HG03135 (cell line): ENCODE measurements around the gene SLC25A22.

Source experiments
- ATAC-seq: cut with Tn5 transposase; IDR thresholded peaks from one replicate; pipeline ENCODE4 v1.9.1; 2021; ENCODE audit warnings: mild to moderate bottlenecking, moderate library complexity; ENCODE audit not compliant: unreplicated experiment

SLC25A22 gene

GRCh38 chr11:804599-804964 is 6.5 kb upstream of the SLC25A22 start:
- no peak for ATAC-seq

DNA sequence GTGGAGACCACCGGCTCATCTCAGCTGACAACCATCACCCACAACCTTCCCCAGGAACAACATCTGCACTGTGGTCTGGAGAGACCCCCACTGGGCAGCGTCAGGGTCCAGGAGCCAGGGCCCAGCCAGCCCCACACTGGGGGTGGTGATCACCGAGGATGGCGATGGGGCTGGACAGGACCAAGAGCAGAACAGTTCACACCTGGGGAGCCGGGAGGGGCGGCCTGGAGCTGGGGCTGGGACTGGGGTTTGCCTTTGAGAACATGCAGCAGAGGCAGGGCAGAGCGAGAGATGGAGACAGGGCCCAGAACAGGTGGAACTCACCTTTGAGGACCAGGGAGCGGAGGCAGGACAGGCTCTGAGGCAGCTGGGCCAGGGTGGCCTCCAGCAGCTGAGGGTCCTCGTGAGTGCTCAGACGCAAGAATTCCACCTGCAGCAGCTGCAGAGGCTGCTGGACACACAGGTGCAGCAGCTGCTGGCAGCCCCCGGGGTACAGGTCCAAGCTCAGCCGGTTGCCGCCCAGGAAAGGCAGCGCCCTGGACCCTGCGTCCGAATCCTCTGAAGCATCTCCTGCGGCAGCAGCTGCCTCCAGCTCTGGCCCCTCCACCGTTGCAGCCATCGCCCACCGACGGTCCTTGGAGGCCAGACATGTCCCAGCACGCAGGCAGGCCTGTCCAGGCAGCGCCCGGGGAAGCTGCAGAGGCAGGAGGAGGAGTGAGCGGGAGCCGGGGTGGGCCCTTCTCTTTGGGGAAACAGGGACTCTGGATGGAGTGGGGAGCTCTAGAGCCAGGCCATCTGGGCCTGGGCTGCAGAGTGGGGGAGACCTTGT is 5.9 kb upstream of the SLC25A22 start:
- ATAC-seq = no peak

- no peak for ATAC-seq
Measured at GRCh38 chr11:803467-803742, 5.3 kb upstream of the SLC25A22 start.

GRCh38 chr11:802693-803466 is 4.8 kb upstream of the SLC25A22 start:
- no peak for ATAC-seq

GRCh38 chr11:802018-802617 is 4.0 kb upstream of the SLC25A22 start:
- ATAC-seq = no peak

- ATAC-seq = no peak
Measured at GRCh38 chr11:801097-801780, 3.2 kb upstream of the SLC25A22 start.

DNA sequence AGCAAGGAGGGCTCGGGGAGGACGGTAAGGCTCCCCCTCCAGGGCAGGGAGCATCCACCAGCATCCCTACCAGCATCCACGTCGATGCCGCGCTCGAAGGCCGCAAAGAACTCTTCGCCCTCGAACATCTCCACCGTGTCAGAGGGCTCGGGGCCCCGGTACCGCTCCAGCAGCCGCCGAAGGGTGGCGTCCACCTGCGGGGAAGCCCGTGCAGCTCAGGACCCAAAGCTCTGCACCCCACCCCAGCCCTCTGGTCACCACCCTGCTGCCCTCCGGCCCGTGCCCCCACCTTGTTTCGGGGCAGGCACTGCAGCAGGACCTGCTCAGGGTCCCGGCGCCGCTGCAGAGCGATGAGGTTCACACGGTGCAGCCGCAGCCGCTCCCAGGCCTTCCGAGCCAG is 2.4 kb upstream of the SLC25A22 start:
- ATAC-seq = no peak

- ATAC-seq = no peak
Measured at GRCh38 chr11:799641-800316, 1.7 kb upstream of the SLC25A22 start.

DNA sequence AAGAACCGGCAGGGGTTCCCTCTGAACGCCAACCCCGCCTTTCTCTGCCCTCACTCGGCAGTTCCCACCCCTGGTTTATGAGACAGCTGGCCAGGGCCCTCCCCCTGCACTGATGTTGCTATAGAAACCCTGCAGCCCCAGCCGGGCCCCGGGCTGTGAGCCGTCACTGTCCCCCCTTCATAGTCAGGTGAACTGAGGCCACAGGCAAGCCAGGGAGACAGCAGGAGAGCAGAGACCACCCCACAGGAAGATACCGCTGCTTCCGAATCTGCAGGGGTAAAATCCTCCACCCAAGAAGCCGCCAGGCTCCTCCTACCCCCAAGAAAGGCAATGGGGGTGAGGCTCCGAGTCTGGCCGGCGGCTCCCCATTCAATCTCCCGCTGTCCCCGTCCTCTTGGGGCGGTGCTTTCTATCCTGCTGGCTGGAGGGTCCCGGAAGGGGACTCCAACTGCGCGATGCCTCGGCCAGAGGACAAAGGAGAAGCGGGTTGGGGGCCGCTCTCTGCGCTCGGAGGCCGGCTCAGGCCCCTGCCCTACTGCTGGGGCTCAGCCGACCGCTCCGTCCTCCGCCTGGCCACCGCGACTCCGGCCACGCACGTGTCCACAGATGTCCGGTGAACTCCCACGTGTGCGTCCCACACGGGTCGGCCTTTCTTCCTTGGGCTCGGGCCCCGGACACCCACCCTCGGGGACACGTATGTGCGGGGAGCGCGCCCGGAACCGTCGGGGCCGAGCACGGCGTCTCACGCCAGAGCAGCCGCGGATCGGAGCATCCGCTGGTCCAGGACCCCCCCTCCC is 587 bp downstream of the SLC25A22 start:
- peak; percentile 40 for ATAC-seq

GRCh38 chr11:796565-797295 is 1.4 kb downstream of the SLC25A22 start:
- ATAC-seq = no peak

- ATAC-seq = no peak
Measured at GRCh38 chr11:795634-796564, 2.2 kb downstream of the SLC25A22 start.

GRCh38 chr11:794766-795633 is 3.1 kb downstream of the SLC25A22 start:
- ATAC-seq = no peak

DNA sequence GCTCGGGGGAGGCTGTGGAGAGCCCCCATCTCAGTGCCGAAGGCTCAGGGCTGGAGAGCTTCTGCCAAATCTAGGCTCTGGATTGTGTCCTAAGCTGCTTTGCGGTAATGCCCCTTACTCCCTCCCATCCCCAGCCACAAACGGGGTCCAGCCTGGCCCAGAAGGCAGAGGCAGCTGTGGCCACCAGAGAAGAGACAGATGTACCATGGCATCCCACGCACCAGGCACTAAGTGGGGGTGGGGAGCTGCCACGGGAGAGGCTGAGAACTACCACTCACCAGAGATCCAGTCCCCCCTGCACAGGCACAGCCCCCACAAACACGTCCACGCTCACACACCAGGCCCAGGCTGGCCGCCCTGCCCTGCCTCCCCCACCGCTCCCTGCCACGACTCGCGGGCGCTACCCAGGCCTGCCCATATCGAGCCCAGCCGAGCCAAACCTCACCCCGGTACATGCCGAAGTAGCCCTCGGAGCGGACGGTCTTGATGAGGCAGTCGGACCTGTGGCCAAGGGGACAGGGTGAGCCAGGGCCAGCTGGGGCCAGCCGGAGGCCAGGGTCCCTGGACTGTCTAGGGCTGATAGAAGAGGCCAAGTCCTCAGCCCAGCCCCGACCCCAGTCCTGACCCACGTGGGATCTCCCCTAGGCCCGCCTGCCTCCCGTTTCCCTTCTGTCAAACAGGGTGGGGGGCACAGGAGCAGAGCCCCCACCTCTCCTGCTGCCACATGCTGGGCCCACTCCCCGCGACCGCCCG is 3.9 kb downstream of the SLC25A22 start:
- ATAC-seq = no peak

- no peak for ATAC-seq
Measured at GRCh38 chr11:793556-793955, 4.5 kb downstream of the SLC25A22 start.

- no peak for ATAC-seq
Measured at GRCh38 chr11:792873-793272, 5.2 kb downstream of the SLC25A22 start.

DNA sequence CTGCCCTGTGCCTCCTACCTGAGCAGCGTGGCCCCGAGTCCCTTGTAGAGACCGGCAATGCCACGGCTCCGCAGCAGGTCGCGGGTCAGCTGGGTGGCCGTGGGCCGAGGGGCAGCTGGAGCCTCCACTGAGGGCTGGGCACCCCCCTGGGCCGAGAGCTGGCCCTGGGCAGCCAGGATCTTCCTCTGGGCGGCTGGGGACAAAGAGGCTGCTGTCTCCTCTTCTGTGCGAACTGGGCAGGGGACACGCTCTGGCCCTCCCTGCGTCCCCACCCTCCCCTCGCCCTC is 5.6 kb downstream of the SLC25A22 start:
- ATAC-seq = no peak
